ENCODE data around the gene ASPDH.
A peak's percentile ranks its signal among the peaks of the same experiment; 100 is the strongest.

ASPDH gene

DNA sequence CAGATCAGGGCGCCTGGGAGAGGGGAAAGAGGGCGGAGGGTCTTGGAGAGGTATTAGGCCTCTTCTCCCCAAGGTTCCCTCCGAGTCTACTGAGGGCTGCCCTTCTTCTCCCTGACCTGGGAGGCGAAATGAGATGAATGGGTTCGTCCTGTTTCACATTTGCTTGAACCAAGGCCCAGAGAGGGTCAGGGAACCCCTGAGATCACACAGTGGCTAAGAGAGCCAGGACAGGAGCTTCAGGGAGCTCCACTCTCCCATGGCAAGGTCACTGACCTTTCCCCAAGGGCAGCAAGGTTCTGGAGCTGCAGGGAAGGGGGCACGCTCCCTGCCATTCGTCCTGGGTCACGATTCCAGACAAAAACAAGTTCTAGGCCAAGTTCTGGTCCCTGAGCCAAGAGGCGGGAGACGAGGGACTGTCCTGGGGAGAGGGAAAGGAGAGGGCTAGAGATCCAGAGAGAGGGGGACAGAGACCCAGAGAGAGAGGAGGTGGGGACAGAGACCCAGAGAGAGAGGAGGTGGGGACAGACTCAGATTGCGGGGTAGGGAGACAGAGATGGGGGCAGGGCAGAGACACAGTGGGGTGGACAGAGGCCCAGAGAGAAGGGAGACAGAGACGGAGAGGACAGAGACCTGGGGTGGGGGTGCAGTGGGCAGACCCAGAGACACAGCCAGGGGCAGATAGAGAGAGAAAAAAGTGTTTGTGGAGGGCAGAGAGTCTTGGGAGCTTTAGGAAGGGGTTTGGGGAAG lies 541 bp downstream of the ASPDH start:
- DNase-seq: no peak

DNA sequence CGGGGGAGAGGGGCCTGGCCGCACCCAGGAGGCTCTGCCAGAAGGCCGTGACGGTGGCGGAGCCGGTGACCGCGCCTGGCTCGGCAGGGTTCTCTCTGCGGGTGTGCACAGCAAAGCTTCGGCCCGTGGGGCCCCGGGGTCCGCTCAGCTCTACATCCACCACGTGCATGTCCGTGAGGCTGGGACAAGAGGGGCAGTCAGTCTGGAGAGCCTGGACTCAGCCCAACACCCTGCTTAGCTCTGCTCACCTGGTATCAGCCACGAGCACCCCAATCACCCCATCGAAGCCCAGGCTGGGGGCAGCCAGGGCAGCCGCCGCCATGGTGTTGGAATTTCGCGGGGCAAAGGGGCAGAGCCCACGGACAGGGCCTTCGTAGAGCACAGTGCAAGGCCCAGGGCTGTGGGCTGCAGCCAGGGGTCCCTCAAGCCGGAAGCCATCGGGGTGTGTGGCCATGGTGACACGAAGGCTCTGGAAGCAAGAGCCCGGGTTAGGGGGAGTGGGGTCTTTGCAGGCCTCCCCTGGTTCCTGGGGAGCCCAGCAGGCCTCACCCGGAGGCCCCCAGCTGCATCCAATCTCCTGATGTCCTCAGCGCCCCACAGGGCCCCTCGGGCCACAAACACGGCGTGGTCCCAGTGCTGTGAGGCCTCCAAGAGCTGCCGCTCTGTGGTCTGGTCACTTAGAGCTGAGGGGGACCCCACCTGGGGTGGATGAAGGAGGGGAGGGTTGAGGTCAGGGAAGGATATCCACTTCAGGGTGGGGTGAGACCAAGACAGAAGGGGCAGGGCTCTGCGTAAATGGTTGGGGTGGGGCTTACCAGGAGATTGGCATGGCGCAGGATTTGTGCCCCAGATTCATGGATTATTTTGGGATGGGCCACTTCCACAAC lies 1.4 kb downstream of the ASPDH start:
- DNase-seq: no peak

DNA sequence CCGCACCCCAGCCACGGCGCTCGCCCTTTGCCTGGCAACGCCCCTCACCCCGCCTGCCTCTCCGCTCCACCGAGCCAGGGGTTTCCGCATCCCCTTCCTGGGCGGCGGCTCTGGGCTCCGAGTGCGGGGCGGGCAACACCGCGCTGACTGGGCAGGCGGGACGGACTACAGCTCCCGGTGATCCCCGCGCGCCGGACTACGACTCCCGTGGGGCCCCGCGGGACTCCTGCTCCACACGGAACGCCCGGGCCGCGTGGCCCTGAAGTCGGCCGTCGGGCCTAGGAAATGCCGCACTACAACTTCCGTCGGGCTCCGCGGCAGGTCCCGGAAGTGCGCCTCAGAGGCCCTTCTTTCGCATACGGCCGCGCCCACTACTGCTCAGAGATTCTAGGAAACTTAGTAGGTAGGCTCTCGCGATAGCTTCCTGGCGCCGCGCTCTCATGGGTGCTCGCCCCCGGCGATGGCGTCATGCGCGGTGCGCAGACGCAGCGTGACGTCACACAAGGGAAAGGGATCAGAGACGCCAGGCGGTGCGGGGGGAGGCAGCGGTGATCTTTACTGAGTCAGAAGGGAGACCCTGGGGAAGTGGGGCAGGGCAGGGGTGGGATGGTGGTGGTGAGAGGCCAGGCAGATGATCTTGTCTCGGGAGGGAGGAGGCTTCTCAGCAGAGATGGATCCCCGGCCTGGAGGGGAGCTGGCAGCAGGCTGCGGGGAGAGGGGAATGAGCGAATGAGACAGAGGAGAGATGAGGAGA lies 2.5 kb downstream of the ASPDH start, which contains the start of gene JOSD2:
Gene JOSD2, minus strand, starts transcription at position 123 of the 754 bp plus-strand sequence. CDS start 760 bp downstream, outside the sequence.
- peak; percentile 98 for DNase-seq

DNA sequence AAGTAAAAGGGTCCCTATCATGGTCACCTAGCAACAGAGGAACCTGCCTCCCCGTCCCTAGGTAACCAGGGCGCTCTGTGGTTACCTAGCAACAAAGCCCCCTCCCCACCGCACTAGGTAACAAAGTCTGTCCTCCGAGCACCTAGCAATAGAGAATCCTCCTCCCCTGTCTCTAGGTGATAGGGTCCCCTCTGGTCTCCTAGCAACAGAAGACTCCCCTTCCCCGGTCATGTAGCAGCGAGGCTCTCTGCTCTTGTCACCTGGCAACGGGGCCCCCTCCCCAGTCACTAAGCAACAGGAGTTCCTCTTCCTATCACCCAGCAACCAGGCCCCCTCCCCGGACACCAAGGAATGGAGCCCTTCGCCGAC lies 3.0 kb downstream of the ASPDH start:
- DNase-seq: peak in 1 of 2 donors; percentile 81

DNA sequence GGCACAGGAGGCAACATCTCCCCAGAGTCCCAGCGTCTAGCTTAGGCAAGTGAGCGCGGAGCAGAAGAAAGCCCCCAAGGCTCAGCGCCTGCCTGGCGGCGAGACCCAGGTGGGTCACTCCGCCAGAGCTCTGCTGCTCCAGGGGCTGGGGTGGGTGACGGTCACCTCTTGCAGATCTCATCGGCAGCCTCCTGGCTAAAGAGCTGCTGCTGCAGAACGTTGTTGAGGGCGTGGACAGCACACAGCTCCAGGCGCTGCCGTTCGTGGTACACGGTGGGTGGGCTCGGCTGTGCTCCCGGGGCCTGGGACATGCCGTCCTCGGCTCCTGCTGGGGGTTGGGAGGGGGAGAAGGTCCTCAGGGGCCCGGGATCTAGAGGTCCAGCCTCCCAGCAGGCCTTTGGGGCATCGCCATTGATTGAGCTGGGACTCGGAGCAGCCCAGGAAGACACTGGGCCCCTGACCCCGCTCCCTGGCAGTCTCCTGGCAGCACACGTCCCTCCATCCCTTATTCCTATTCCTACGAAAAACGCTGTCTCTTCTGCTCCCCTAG lies 3.5 kb downstream of the ASPDH start:
- no peak for DNase-seq

DNA sequence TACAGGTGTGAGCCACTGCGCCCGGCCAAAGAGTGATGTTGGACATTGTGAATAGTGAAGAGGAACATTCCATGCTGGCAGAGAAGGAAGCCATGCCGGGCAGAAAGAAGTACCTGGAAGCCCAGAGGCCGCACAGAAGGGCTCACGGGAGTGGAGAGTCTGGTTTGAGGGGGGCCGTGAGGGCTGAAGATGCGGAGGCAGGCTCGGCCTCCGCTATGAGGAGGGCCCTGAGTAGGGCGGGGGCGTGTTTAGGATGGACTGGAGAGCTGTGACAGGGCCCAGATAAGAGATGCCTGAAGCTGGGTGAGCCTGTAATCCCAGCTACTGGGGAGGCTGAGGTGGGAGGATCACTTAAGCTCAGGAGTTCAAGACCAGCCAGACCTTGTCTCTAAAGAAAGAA lies 4.3 kb downstream of the ASPDH start:
- no peak for DNase-seq

DNA sequence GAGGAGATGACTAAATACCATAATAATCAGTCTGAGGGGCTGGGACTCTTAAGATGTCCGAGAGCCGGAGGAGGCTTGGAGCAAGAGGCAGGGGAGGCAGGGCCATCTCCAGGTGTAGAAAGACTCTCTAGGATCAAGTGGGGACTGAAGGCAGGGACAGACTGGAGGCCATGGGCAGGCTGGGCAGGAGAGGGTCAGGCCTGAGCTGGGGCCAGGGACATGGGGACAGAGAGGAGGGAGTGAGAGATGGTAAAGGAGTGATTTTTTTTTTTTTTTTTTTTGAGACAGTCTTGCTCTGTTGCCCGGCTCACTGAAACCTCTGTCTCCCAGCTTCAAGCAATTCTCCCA lies 4.9 kb downstream of the ASPDH start:
- no peak for DNase-seq

DNA sequence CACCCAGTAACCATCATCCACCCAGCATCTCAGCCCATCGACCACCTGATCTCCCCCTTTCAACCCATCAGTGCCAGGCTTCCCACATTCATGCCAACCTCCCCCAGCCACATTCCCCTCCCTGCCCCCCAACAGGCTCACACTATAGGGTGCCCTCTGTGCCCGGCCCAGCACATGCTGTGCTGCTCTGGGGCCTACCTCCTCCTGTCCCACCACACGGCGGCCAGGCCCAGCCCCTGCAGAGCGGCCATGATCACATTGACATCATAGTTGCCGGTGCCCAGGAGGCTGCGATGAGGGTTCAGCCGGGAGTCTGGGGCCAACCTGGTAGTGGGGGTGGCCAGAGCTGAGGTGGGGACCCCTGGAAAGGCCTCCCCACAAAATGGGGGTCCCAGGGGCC lies 6.3 kb downstream of the ASPDH start:
- DNase-seq: no peak

DNA sequence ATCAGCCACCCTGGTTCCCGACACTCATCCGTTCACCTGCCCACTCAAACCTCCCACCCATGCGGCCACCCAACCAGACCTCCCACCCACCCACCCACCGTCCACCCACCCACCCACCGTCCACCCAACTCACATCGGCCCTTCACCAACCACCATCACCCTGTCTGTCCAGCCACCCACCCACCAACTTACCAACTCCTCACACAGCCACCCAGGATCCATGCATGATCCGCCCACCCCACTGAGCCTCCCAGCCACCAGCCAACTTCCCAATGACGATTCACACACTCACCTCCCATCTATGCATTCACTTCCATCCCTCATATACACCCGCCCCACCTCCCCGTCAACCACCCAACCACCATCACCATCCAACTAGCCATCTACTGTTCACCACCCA lies 7.0 kb downstream of the ASPDH start:
- DNase-seq: no peak

DNA sequence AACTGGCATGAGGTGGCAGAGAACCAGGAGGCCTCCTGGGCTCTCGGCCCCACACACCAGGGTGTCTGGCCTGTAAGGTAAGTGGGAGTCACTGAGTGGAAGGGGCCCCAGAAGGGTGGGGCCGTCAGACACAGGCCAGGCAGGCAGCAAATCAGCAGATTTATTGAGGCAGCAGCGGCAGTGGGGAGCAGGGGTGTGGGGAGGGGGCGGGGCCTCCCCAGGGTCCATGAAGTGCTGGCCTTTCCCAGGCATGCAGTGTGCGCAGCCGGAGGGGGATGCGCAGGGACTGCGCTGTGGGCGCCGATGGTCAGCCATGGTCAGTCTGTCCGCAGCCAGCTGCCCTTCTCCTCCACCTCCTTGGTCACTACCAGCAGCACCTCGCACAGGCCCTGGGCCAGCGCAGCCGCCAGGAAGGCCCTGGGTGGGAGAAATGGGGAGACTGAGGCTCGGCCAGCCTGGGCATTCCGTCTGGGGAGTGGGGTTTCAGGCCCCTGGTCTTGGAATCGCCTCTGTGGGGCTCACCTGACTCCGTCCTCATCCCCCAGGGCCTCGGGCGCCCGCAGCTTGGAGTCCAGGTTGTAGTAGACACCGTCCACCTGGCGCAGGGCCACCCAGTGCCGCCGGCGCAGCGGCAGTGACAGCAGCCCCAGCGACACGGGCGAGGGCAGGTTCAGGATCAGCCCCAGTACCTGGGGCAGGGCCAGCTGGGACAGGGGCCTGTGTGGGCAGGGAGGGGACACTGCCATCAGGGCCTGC lies 7.7 kb downstream of the ASPDH start:
- no peak for DNase-seq

DNA sequence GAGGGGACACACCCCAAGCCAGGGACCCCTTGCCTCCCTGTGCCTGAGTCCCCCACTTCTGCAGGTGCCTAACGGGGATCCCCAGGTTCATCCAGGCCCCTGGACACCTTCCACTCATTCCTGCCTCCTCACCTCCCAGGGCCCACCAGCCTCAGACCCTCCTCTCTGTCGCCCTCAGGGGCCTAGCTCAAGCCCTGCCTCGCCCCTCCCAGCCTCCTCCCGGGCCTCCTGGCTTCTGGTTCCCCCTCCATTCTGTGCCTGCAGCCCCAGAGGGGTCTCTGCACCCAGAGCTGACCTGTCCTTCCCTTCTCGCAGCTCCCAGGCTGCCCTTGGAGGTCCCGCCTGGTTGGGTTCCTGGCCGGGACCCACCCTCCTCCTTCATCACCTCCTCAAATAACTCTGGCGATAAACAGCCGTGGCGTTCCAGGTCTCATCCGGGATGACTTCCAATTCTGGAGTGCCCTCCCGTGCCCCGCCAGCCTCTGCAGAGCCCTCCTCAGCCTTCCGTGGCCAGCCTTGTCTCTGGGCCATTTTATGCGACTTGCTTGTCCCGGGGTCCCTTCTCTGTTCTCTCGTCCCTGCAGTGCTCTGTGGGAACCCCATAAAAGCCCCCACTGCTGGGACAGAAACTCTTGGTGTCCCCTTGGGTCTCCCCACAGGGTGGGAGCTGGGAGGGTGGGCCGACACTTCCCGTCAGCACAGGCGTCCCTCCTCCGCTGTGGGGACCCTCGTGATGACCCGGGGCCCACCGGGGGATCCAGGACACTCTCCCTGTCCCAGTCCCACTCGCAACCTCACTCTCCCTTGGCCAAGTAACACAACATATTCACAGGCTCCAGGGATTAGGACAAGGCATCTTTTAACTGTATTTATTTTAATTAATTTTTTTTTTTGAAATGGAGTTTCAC lies 11.9 kb downstream of the ASPDH start:
- no peak for DNase-seq

DNA sequence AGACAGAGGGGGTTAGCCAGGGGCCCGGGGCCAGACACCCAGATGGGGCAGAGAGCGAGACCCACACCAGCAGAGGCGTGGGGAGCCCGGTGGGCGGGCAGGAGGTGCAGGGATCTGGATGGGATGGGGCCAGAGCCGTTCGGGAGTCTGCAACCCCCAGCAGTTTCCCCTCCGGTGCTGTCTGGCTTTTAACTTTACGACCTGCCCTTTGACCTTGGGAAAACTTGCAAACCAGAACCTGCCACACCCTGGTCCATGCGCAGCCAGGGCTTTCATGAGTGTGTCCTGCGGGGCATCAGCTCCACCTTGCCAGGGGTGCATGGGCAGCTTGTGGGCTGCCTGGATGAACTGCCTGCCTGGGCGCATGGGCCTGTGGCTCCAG lies 12.5 kb downstream of the ASPDH start:
- no peak for DNase-seq

DNA sequence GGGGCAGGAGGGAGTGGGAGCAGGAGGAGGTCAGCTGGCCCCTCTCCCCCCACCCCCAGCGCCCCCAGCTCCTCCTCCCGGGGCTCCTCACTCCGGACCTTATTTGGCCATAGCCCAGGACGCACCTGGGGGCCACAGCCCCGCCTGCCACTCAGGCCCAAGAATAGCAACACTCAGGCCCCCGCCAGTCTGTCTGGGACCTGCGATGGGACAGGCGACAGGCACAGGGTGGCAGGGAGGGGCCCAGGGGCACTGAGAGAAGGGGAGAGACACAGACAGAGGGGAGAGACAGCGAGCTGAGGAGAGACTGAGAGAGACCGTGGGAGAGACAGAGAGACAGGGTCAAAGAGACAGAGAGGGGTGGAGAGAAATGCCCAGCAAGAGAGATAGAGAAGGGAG lies 13.0 kb downstream of the ASPDH start:
- DNase-seq: no peak

DNA sequence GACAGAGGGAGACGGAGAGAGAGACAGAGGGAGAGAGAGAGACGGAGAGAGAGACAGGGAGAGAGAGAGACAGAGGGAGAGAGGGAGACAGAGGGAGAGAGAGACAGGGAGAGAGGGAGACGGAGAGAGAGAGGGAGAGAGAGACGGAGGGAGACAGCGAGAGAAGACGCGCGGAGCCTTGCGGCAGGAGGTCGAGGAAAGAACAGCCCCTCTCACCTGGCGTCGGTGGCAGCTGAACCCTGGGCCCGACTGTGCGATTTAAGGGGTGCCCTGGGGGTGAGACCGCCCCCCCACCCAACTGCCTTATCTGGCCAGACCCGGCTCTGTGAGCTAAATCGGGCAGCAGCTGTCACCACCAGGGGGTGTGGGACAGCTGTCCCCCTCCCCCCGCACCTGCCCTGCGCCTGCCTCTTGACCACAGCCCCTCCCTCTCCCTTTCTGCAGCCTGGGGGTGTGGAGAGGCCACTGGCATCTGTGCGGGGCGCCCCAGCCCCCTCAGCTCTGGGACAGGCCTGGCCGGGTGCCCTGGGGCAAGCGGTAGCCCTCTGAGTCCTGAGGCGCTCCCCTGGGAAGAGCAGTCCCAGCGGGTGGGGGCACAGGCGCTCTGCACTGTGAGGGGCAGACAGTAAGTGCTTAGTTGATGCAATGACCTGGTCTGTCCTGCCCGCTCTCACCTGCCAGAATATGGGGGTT lies 13.5 kb downstream of the ASPDH start:
- DNase-seq: peak in 1 of 2 donors; percentile 31

DNA sequence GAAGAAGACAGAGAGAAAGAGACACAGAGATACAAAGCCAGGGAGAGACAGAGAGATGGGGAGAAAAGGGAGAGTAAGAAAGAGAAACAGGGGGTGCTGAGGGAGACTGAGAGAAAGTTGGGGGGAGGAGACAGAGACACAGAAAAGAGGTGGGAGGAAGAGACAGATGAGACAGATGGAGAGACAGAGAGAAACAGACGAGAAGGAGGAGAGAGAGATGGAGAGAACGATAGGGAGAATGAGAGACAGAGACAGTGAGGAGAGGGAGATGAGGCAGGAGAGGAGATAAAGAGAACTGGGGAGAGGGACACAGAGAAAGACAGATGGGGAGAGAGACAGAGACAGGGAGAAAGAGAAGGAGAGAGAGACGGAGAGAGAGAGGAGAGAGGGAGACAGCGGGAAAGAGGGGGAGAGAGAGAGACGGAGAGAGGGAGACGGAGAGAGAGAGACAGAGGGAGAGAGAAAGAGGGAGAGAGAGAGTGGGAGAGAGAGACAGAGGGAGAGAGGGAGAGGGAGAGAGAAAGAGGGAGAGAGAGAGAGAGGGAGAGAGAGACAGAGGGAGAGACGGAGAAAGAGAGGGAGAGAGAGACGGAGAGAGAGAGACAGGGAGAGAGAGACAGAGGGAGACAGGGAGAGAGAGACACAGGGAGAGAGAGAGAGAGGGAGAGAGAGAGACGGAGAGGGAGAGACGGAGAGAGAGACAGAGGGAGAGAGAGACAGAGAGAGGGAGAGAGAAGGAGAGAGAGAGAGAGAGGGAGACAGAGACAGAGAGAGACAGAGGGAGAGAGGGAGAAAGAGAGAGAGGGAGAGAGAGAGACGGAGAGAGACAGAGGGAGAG lies 15.3 kb downstream of the ASPDH start:
- DNase-seq: no peak

DNA sequence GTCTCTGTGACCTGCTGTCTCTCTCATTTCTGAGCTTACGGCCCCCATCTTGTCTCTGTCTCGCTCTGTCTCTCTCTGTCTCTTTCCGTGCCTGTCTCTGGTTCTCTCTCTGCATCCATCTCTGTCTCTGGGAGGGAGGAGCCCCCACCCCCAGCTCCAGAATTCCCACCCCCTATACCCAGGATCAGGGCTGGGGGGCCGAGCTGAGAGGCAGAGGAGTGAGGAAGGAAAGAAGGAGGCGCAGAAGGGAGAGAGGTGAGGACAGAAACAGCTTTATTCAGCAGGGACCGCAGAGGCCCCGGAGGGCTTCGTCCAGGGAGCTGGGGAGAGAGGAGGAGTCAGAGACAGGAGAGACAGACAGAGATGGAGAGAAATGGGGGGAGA lies 16.7 kb downstream of the ASPDH start:
- no peak for DNase-seq

DNA sequence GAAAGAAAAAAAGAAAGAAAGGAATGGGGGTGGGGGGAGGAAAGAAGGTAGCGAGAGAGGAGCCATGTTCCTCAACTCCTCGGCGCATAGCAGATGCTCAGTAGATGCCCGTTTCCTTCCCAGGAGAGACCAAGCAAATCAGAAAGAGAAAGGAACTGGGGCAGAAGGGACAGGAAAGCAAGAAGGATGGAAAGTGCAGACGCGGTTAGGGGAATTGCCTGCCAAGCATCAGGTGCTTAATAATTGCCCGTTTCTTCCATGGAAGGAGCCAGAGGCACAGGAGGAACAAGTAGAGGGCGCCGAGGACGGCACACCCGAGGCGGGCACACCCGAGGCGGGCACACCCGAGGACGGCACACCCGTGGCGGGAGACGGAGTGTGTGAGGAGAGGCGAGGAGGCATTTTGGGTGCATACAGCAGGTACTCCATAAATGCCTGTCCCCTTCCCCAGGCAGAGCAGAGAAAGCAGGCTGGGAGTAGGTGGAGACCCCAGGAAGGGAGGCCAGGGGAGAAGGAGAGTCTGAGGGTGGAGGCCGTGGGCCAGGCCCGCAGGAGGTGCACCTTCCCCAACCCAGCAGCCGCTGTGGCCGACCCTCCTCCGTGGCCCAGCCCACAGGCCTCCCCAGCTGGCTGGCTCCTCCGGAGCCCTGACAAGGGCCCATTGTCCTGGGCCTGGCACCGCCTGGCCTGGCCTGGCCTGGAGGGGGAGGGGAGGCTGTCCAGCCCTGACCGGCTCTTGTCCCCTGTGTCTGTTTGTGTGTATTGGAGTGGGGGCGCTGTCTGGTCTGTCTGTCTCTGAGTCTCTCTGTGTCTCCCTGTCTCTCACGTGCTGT lies 17.3 kb downstream of the ASPDH start:
- DNase-seq: peak; percentile 93 to 96

DNA sequence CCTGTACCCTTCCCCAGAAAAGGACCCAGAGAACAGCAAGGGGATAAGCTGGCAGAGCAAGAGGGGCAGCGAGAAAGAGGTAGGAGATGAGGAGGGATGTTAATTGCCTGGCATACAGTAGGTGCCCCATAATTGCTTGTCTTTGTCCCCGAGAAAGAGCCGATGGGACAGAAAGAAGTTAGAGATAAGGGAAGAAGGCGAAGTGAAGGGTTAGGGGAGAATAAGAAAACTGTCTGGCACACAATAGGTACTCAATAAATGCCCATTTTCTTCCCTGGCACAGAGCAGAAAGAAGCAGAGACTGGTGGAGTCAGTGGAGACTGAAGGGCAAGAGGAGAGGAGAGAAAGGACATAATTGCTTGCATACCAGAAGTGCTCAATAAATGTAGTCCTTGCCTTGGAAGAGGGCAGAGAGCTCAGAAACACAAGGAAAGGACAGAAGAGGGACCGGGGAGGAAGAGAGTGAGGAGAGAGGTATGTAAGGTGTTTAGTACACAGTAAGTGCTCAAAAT lies 18.6 kb downstream of the ASPDH start:
- DNase-seq: no peak
